VCaP (cell line): ENCODE data around the gene AAMDC.
"Not testable (repeated sequence)": the region's sequence is repeated elsewhere in the genome, so short reads cannot be mapped to it uniquely, and the experiment has no call there.

ENCODE experiments used
- H3K27ac ChIP-seq: fragments of 450-650 bp; 2 replicates; pipeline ENCODE4 v1.5.1; 2017
- CTCF ChIP-seq: fragments of 450-650 bp; conservative IDR thresholded peaks from 2 replicates; pipeline ENCODE4 v1.5.1; 2017; ENCODE audit warnings: mild to moderate bottlenecking, moderate library complexity

The AAMDC gene

GRCh38 chr11:77874206-77874605 is 53.3 kb downstream of the AAMDC start:
- no peak overlapping the region for H3K27ac ChIP-seq
- TF ChIP-seq CTCF, result no peak

GRCh38 chr11:77876045-77876444 is 55.1 kb downstream of the AAMDC start:
- no peak overlapping the region for H3K27ac ChIP-seq
- TF ChIP-seq CTCF, result no peak

- H3K27ac ChIP-seq, result not testable (repeated sequence)
Observed at GRCh38 chr11:77878247-77878646, 57.3 kb downstream of the AAMDC start.

- no peak for TF ChIP-seq CTCF
Observed at GRCh38 chr11:77879218-77879617, 58.3 kb downstream of the AAMDC start.

GRCh38 chr11:77882396-77882795 is 61.5 kb downstream of the AAMDC start:
- no peak for TF ChIP-seq CTCF
- no peak overlapping the region for H3K27ac ChIP-seq

More at GRCh38 chr11:77879218-77879617, 58.3 kb downstream of the AAMDC start:
- no peak overlapping the region for H3K27ac ChIP-seq

GRCh38 chr11:77883775-77884174 is 62.8 kb downstream of the AAMDC start:
- H3K27ac ChIP-seq, result no peak overlapping the region

GRCh38 chr11:77884186-77884828 is 63.4 kb downstream of the AAMDC start:
- no peak for TF ChIP-seq CTCF
- no peak overlapping the region for H3K27ac ChIP-seq

More at GRCh38 chr11:77883775-77884174, 62.8 kb downstream of the AAMDC start:
- no peak for TF ChIP-seq CTCF

GRCh38 chr11:77884829-77885190 is 63.9 kb downstream of the AAMDC start:
- H3K27ac ChIP-seq, result no peak overlapping the region
- TF ChIP-seq CTCF, result no peak
